SU-DHL-6 (cell line): ENCODE measurements around the gene SRGAP2B.
"Not testable (repeated sequence)": the region's sequence is repeated elsewhere in the genome, so short reads cannot be mapped to it uniquely, and the experiment has no call there.

Source experiments
- CTCF ChIP-seq: fragments of 200-600 bp; sonication (generic); IDR thresholded peaks from one replicate; pipeline ENCODE4 v1.5.1; 2017; ENCODE audit warnings: antibody characterized with exemption, mild to moderate bottlenecking, low read length, moderate library complexity; ENCODE audit not compliant: insufficient read depth, poor library complexity, severe bottlenecking
- EZH2phosphoT487 ChIP-seq: fragments of 200-600 bp; sonication (generic), shearing (Covaris generic); conservative IDR thresholded peaks from 2 replicates; pipeline ENCODE4 v1.6.1; 2018; ENCODE audit warnings: mild to moderate bottlenecking, antibody characterized with exemption, low read length, moderate library complexity, mixed read lengths

- not testable (repeated sequence) for TF ChIP-seq CTCF, EZH2phosphoT487
These were observed 53.6 kb downstream of the SRGAP2B start for GRCh38 chr1:145041519-145041918.
